OCI-LY3 (cell line): ENCODE data around the gene EPHB1.
A peak's percentile ranks its signal among the peaks of the same experiment; 100 is the strongest.

Experiments used
- H2AFZ ChIP-seq: fragments of 200-600, 300-600 bp; shearing (Covaris generic); 2 replicates; pipeline ENCODE4 v1.6.0; 2014; ENCODE audit warnings: antibody characterized with exemption, low read depth, low read length
- H3K27ac ChIP-seq: fragments of 200-600, 300-600 bp; sonication (generic); 2 replicates; pipeline ENCODE4 v1.5.1; 2014; ENCODE audit warnings: mild to moderate bottlenecking, low read length, moderate library complexity, mixed read lengths
- H3K27me3 ChIP-seq: fragments of 200-600, 300-600 bp; sonication (generic); 2 replicates; pipeline ENCODE4 v1.6.1; 2014; ENCODE audit warnings: low read depth, low read length, mixed read lengths
- H3K36me3 ChIP-seq: fragments of 200-600, 300-600 bp; sonication (generic); replicated peaks from 2 replicates; pipeline ENCODE3; 2014; ENCODE audit warnings: low read depth, low read length, mixed read lengths
- H3K4me1 ChIP-seq: fragments of 300-600, 200-600 bp; sonication (generic); 2 replicates; pipeline ENCODE4 v1.6.1; 2014; ENCODE audit warnings: low read length, mixed read lengths
- H3K4me2 ChIP-seq: fragments of 200-600, 300-600 bp; sonication (generic); 2 replicates; pipeline ENCODE4 v1.6.1; 2014; ENCODE audit warnings: low read length, mixed read lengths
- H3K4me3 ChIP-seq: fragments of 300-600, 200-600 bp; sonication (generic); 2 replicates; pipeline ENCODE4 v1.5.1; 2014; ENCODE audit warnings: antibody characterized with exemption, mild to moderate bottlenecking, low read length, moderate library complexity
- H3K79me2 ChIP-seq: fragments of 300-600, 200-600 bp; shearing (Covaris generic); 2 replicates; pipeline ENCODE4 v1.6.1; 2014; ENCODE audit warnings: mild to moderate bottlenecking, low read length, mixed read lengths
- H3K9ac ChIP-seq: fragments of 300-600, 200-600 bp; shearing (Covaris generic); 2 replicates; pipeline ENCODE4 v1.6.0; 2014; ENCODE audit warnings: mild to moderate bottlenecking, low read length, moderate library complexity
- H3K9me3 ChIP-seq: fragments of 200-600, 300-600 bp; shearing (Covaris generic); 2 replicates; pipeline ENCODE4 v1.6.1; 2014; ENCODE audit warnings: low read length, mixed read lengths; ENCODE audit not compliant: insufficient read depth
- H4K20me1 ChIP-seq: fragments of 200-600, 300-600 bp; sonication (generic); 2 replicates; pipeline ENCODE4 v1.6.1; 2016; ENCODE audit warnings: low read length, mixed read lengths; ENCODE audit not compliant: insufficient read depth
- EZH2phosphoT487 ChIP-seq: fragments of 200-600 bp; shearing (Covaris generic); IDR thresholded peaks from 2 replicates; pipeline ENCODE4 v1.6.1; 2018; ENCODE audit warnings: antibody characterized with exemption, mixed run types, low read depth
- TF ChIP-seq, protein P1 (sequence below): fragments of 200-600, 300-600 bp; sonication (generic); IDR thresholded peaks from 2 replicates; pipeline ENCODE4 v1.5.1; 2014; ENCODE audit warnings: antibody characterized with exemption, low read length, low read depth

EPHB1 gene

DNA sequence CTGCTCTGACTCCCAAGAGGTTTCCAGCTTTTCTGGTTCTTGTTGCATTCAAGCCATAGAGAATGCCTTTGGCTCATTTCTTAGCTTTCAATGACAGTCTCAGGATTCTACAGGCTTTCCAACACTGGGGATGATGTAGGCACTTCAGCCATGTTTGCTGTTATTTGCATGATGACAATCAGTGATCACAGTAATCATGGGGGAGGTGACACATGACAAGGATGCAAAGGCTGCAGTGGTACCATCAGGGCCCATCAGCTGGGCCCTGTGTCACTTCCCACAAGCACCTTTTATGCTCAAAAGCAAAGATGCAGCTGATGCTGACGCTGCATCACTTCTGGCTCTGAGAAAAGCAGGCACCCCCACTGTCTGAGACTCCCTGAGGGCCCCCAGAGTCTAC is 18.6 kb downstream of the EPHB1 start:
- peaks cover 77% of the 10 kb centered on the region for H3K4me1 ChIP-seq
- no peak for TF ChIP-seq EZH2phosphoT487
- TF ChIP-seq, protein P1, sequence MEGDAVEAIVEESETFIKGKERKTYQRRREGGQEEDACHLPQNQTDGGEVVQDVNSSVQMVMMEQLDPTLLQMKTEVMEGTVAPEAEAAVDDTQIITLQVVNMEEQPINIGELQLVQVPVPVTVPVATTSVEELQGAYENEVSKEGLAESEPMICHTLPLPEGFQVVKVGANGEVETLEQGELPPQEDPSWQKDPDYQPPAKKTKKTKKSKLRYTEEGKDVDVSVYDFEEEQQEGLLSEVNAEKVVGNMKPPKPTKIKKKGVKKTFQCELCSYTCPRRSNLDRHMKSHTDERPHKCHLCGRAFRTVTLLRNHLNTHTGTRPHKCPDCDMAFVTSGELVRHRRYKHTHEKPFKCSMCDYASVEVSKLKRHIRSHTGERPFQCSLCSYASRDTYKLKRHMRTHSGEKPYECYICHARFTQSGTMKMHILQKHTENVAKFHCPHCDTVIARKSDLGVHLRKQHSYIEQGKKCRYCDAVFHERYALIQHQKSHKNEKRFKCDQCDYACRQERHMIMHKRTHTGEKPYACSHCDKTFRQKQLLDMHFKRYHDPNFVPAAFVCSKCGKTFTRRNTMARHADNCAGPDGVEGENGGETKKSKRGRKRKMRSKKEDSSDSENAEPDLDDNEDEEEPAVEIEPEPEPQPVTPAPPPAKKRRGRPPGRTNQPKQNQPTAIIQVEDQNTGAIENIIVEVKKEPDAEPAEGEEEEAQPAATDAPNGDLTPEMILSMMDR: no peak
- H3K4me3 ChIP-seq: no peak overlapping the region
- no peaks in the 10 kb centered on the region for H3K27me3 ChIP-seq
- peaks cover 100% of the 10 kb centered on the region for H3K79me2 ChIP-seq
- H3K4me2 ChIP-seq: no peak overlapping the region
- H3K9ac ChIP-seq: no peak overlapping the region
- peaks cover 71% of the 10 kb centered on the region for H3K36me3 ChIP-seq
- H2AFZ ChIP-seq: no peak overlapping the region
- no peaks in the 10 kb centered on the region for H3K9me3 ChIP-seq
- H4K20me1 ChIP-seq: peaks cover 98% of the 10 kb centered on the region
- no peak overlapping the region for H3K27ac ChIP-seq

DNA sequence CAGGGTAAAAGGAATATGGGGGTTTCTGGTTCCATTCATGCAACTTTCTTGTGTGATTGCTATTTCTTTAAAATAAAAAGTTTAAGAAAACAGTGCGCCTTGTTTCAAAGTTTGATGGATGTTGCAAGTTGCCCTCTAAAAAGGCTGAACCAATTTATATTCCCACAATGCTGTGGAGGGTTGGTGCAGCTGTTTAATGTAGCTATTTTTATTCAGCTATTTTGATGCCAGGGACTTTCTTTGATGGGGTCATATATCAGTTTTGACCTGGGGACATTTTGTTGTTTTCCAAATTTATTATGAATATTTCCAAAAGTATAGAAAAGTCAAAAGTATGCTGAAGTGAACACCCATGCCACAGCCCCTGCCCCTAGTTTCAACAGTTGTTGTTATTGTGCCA is 20.5 kb downstream of the EPHB1 start:
- no peak overlapping the region for H3K4me3 ChIP-seq
- no peak overlapping the region for H3K4me2 ChIP-seq
- no peak overlapping the region for H2AFZ ChIP-seq
- no peak overlapping the region for H3K9ac ChIP-seq
- peaks cover 98% of the 10 kb centered on the region for H4K20me1 ChIP-seq
- peaks cover 100% of the 10 kb centered on the region for H3K79me2 ChIP-seq
- H3K36me3 ChIP-seq: peaks cover 76% of the 10 kb centered on the region
- TF ChIP-seq, protein P1: no peak
- TF ChIP-seq EZH2phosphoT487: no peak
- no peaks in the 10 kb centered on the region for H3K27me3 ChIP-seq
- H3K4me1 ChIP-seq: peaks cover 58% of the 10 kb centered on the region
- H3K27ac ChIP-seq: no peak overlapping the region
- H3K9me3 ChIP-seq: no peaks in the 10 kb centered on the region

DNA sequence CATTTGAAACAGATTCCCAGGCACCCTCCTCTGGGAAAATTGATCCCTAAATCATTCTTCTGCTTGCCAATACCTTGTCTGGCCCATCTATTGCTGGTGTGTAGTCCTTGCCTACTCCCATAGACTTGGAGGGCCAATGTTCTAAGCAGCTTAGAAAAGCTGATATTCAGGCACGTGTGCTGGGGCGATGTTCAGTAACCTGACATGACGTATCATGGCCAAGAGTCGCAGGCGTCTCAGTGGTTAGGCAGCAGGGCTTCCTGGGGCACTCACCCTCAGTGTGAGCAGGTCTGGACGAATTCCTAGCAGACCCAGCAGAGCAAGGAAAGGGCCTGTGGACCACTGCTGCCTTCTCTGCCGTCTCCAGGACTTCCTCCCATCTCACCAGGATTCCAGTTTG is 21.6 kb downstream of the EPHB1 start:
- TF ChIP-seq, protein P1: no peak
- no peak for TF ChIP-seq EZH2phosphoT487
- peaks cover 97% of the 10 kb centered on the region for H4K20me1 ChIP-seq
- H3K79me2 ChIP-seq: peaks cover 100% of the 10 kb centered on the region
- H3K27me3 ChIP-seq: no peaks in the 10 kb centered on the region
- H3K9ac ChIP-seq: no peak overlapping the region
- no peak overlapping the region for H2AFZ ChIP-seq
- no peak overlapping the region for H3K4me2 ChIP-seq
- peaks cover 83% of the 10 kb centered on the region for H3K36me3 ChIP-seq
- no peak overlapping the region for H3K27ac ChIP-seq
- H3K4me3 ChIP-seq: no peak overlapping the region
- peaks cover 54% of the 10 kb centered on the region for H3K4me1 ChIP-seq
- H3K9me3 ChIP-seq: no peaks in the 10 kb centered on the region

DNA sequence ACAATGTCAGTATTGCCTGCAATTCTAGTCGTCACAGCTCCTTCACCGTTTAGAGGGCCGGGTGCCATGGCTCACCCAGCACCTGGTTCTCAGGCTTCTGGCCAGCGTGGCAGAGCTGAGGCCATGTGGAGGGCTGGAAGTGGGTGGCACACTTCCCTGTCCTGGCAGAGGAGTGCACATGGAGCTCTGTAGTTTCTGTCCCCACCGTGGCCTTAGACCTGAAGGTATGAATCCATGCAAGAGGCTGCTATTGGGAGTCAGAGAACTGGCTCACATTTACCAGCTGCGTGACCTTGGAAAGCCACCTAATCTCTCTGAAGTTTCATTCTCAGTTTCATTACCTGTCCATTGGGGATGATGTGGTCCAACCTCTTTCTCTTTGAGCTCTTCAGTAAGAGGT is 22.2 kb downstream of the EPHB1 start:
- Histone ChIP-seq H3K79me2 (peaks cover 100% of the 10 kb centered on the region), H4K20me1 (peaks cover 97% of the 10 kb centered on the region), H3K27me3 (no peaks in the 10 kb centered on the region), H3K9me3 (no peaks in the 10 kb centered on the region), H3K4me2 (no peak overlapping the region), H3K9ac (no peak overlapping the region), H3K36me3 (peaks cover 84% of the 10 kb centered on the region), H3K4me1 (peaks cover 58% of the 10 kb centered on the region), H3K27ac (peak overlapping the region; percentile 4; the same call in 1 of the 2 replicates), H2AFZ (no peak overlapping the region), H3K4me3 (no peak overlapping the region)
- TF ChIP-seq EZH2phosphoT487: no peak
- TF ChIP-seq, protein P1: no peak
